Measurements from ENCODE around the gene DSCAML1. TPM values are rescaled to one million over a fixed set of nuclear protein-coding genes. Genes with fewer than 3 reads are reported as not detected.

DSCAML1 gene
- total and polyA plus RNA-seq, 7 donors, result 0.04 to 0.52 (median 0.06) TPM

- H3K27ac ChIP-seq, result no peak overlapping the region
- no peaks in the 10 kb centered on the region for H3K36me3 ChIP-seq (ENCODE audit: insufficient read depth in 1 of 2, low read depth in 1 of 2)
- TF ChIP-seq, protein P1, sequence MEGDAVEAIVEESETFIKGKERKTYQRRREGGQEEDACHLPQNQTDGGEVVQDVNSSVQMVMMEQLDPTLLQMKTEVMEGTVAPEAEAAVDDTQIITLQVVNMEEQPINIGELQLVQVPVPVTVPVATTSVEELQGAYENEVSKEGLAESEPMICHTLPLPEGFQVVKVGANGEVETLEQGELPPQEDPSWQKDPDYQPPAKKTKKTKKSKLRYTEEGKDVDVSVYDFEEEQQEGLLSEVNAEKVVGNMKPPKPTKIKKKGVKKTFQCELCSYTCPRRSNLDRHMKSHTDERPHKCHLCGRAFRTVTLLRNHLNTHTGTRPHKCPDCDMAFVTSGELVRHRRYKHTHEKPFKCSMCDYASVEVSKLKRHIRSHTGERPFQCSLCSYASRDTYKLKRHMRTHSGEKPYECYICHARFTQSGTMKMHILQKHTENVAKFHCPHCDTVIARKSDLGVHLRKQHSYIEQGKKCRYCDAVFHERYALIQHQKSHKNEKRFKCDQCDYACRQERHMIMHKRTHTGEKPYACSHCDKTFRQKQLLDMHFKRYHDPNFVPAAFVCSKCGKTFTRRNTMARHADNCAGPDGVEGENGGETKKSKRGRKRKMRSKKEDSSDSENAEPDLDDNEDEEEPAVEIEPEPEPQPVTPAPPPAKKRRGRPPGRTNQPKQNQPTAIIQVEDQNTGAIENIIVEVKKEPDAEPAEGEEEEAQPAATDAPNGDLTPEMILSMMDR (IDR thresholded peaks at IDR 0.05), result no peak
- intact Hi-C loops (cut with DNase I), result loop anchor here in 1 of 2 donors (10.0 kb wide), 1 partner anchor 507 kb away; no protein-coding TSS in a partner anchor
- H3K4me3 ChIP-seq, result no peak overlapping the region
- ATAC-seq (no peak), DNase-seq (no peak)
- 84 to 88% (median 87%) methylated on average over 14 of the region's 14 CpGs for WGBS, 3 donors
- H3K9me3 ChIP-seq, result no peaks in the 10 kb centered on the region
- H3K4me1 ChIP-seq, result no peaks in the 10 kb centered on the region
- peaks cover 0 to 27% (median 1%) of the 10 kb centered on the region in 3 donors for H3K27me3 ChIP-seq (ENCODE audit: insufficient read depth in 3 of 3, low read length in 2 of 3)
These were observed 359.3 kb downstream of the DSCAML1 start for GRCh38 chr11:117437791-117438130.

- H3K36me3 ChIP-seq (ENCODE audit: insufficient read depth in 1 of 2, low read depth in 1 of 2), result no peaks in the 10 kb centered on the region
- WGBS, 3 donors, result 80 to 88% (median 81%) methylated on average over 23 of the region's 23 CpGs
- TF ChIP-seq, protein P1 (IDR thresholded peaks at IDR 0.05), result no peak
These were observed 359.8 kb downstream of the DSCAML1 start for GRCh38 chr11:117437041-117437790.

GRCh38 chr11:117435326-117435725 lies 361.7 kb downstream of the DSCAML1 start:
- H3K36me3 ChIP-seq (ENCODE audit: insufficient read depth in 1 of 2, low read depth in 1 of 2), result no peaks in the 10 kb centered on the region
- TF ChIP-seq, protein P1 (IDR thresholded peaks at IDR 0.05), result no peak
- no peak for ATAC-seq
- no peaks in the 10 kb centered on the region for H3K4me1 ChIP-seq
- WGBS, 3 donors, result 71 to 80% (median 79%) methylated on average over 5 to 6 of the region's 6 CpGs
- peaks cover 0 to 21% (median 0%) of the 10 kb centered on the region in 3 donors for H3K27me3 ChIP-seq (ENCODE audit: insufficient read depth in 3 of 3, low read length in 2 of 3)
- H3K27ac ChIP-seq, result no peak overlapping the region
- H3K4me3 ChIP-seq, result no peak overlapping the region
- intact Hi-C loops (cut with DNase I), result loop anchor here in 1 of 2 donors (10.0 kb wide), 1 partner anchor 509 kb away; no protein-coding TSS in a partner anchor
- no peaks in the 10 kb centered on the region for H3K9me3 ChIP-seq
- no peak for DNase-seq

More at GRCh38 chr11:117437041-117437790, 359.8 kb downstream of the DSCAML1 start:
- DNase-seq (no peak), ATAC-seq (no peak)
- Histone ChIP-seq H3K9me3 (no peaks in the 10 kb centered on the region), H3K27ac (no peak overlapping the region), H3K27me3 (ENCODE audit: insufficient read depth in 3 of 3, low read length in 2 of 3) (peaks cover 0 to 22% (median 1%) of the 10 kb centered on the region in 3 donors), H3K4me1 (no peaks in the 10 kb centered on the region), H3K4me3 (no peak overlapping the region)
- intact Hi-C loops (cut with DNase I), result loop anchor here in 1 of 2 donors (10.0 kb wide), 1 partner anchor 508 kb away; no protein-coding TSS in a partner anchor

DNA sequence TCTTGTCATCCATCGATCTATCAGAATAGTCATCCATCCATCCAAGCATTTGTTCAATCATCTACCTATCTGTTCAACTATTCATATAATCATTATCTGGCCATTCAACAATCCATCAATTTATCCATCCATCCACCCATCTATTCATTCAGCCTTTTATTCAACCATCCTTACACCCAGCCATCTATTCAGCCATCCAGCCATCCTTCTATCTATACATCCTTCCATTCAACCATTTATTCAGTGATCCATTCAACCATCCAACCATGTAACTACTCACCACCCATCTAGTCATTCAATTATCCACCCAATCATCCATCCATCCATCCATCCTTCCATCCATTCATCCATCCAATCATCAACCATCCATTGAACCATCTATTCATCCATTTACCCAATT lies 362.5 kb downstream of the DSCAML1 start:
- intact Hi-C loops (cut with DNase I), result loop anchor here in 1 of 2 donors (10.0 kb wide), 1 partner anchor 510 kb away; no protein-coding TSS in a partner anchor
- DNase-seq (no peak), ATAC-seq (no peak)
- Histone ChIP-seq H3K4me1 (no peaks in the 10 kb centered on the region), H3K9me3 (no peaks in the 10 kb centered on the region), H3K27me3 (ENCODE audit: insufficient read depth in 3 of 3, low read length in 2 of 3) (peaks cover 0 to 16% (median 0%) of the 10 kb centered on the region in 3 donors), H3K27ac (no peak overlapping the region), H3K4me3 (no peak overlapping the region), H3K36me3 (ENCODE audit: insufficient read depth in 1 of 2, low read depth in 1 of 2) (no peaks in the 10 kb centered on the region)
- 95% methylated on average over 1 of the region's 1 CpG for WGBS, 3 donors
- TF ChIP-seq, protein P1 (IDR thresholded peaks at IDR 0.05), result no peak

Measured in psoas muscle (tissue), 8 donors.